HepG2 (cell line): Measurements from ENCODE around the gene WDR83. TPM values are rescaled to one million over a fixed set of nuclear protein-coding genes. Genes with fewer than 3 reads are reported as not detected.
A peak's percentile ranks its signal among the peaks of the same experiment; 100 is the strongest.

Experiments
- BHLHE40 ChIP-seq: IDR thresholded peaks from 2 replicates; pipeline ENCODE4 v1.6.1; 2011; ENCODE audit warnings: low read length, improper control_type of control experiment
- EP300 ChIP-seq, 3 experiments: sonication (generic) in 1 of 3; formaldehyde crosslinking in 1 of 3; IDR thresholded peaks; 2 replicates each; pipeline versions ENCODE4 v1.5.1 to v1.6.1; 2011 to 2020; ENCODE audit warnings: low read depth in 2 of 3, low read length in 2 of 3, borderline replicate concordance in 1 of 3, improper control_type of control experiment in 1 of 3, mild to moderate bottlenecking in 1 of 3, missing genetic modification reagents in 1 of 3, moderate library complexity in 1 of 3
- ERF ChIP-seq: IDR thresholded peaks from 2 replicates; pipeline ENCODE4 v1.6.1; 2018; ENCODE audit warnings: missing biosample characterization, missing genetic modification reagents
- FOXA3 ChIP-seq: IDR thresholded peaks from 2 replicates; pipeline ENCODE4 v1.6.1; 2016; ENCODE audit warnings: missing genetic modification reagents, missing compliant biosample characterization
- GZF1 ChIP-seq: sonication (generic); formaldehyde crosslinking; IDR thresholded peaks from 2 replicates; pipeline ENCODE4 v1.5.1; 2020; ENCODE audit warnings: mild to moderate bottlenecking, missing genetic modification reagents
- MATR3 ChIP-seq: sonication (generic); formaldehyde crosslinking; IDR thresholded peaks from 2 replicates; pipeline ENCODE4 v1.4.0; 2020; ENCODE audit warnings: missing genetic modification reagents
- ZNF260 ChIP-seq: sonication (generic); formaldehyde crosslinking; IDR thresholded peaks from 2 replicates; pipeline ENCODE4 v1.4.0; 2020; ENCODE audit warnings: missing genetic modification reagents, low read depth, mild to moderate bottlenecking, borderline replicate concordance
- ZNF644 ChIP-seq: IDR thresholded peaks from 2 replicates; pipeline ENCODE4 v1.6.1; 2016; ENCODE audit warnings: low read depth
- ZNF678 ChIP-seq: sonication (generic); formaldehyde crosslinking; IDR thresholded peaks from 2 replicates; pipeline ENCODE4 v1.4.0; 2020; ENCODE audit warnings: mild to moderate bottlenecking, missing genetic modification reagents
- ZSCAN25 ChIP-seq: sonication (generic); formaldehyde crosslinking; IDR thresholded peaks from 2 replicates; pipeline ENCODE4 v1.8.0; 2022; ENCODE audit warnings: mild to moderate bottlenecking, missing genetic modification reagents
- polyA plus RNA-seq, 8 experiments: library from polyadenylated mRNA; depleted of rRNA in 3 of 8; stranded (reverse) in 7 of 8; unstranded in 1 of 8; fragments of >200 nt; fragmentation: Illumina TruSeq in 4 of 8; extraction: Trizol in 4 of 8; gene quantifications; 2 replicates each; pipeline versions ENCODE4 v1.2.1 to v1.2.3, GENCODE V29; 2011 to 2016; ENCODE audit warnings: low read depth in 4 of 8, missing spikeins in 1 of 8, mixed read lengths in 1 of 8; ENCODE audit not compliant: insufficient read depth in 1 of 8
- total RNA-seq, 5 experiments: library from RNA; depleted of rRNA; stranded (reverse); fragments of >200 nt; fragmentation: Illumina TruSeq; extraction: Trizol; gene quantifications; 2 replicates each; pipeline ENCODE4 v1.2.3, GENCODE V29; 2016; ENCODE audit warnings: low read depth in 1 of 5
- TF ChIP-seq, protein P1 (sequence below), 2 experiments: fragments of 450-650 bp in 1 of 2; sonication (generic) in 1 of 2; formaldehyde crosslinking in 1 of 2; IDR thresholded peaks; 2 replicates each; pipeline versions ENCODE4 v1.6.1 to v1.8.0; 2016 to 2022; ENCODE audit warnings: antibody characterized with exemption in 1 of 2, mild to moderate bottlenecking in 1 of 2, missing genetic modification reagents in 1 of 2
- TF ChIP-seq, protein P2 (sequence below): sonication (generic); formaldehyde crosslinking; IDR thresholded peaks from 2 replicates; pipeline ENCODE4 v1.9.0; 2021; ENCODE audit warnings: missing genetic modification reagents, borderline replicate concordance
- TF ChIP-seq, protein P3 (sequence below): sonication (generic); formaldehyde crosslinking; IDR thresholded peaks from 2 replicates; pipeline ENCODE4 v1.5.1; 2020; ENCODE audit warnings: missing genetic modification reagents, mild to moderate bottlenecking, borderline replicate concordance

The WDR83 gene
- total and polyA plus RNA-seq, 2 of the 13 experiments (the other 11 are each of a cell fraction or from before 2014, with no cell fraction given) = 4.5 to 10.7 TPM

DNA sequence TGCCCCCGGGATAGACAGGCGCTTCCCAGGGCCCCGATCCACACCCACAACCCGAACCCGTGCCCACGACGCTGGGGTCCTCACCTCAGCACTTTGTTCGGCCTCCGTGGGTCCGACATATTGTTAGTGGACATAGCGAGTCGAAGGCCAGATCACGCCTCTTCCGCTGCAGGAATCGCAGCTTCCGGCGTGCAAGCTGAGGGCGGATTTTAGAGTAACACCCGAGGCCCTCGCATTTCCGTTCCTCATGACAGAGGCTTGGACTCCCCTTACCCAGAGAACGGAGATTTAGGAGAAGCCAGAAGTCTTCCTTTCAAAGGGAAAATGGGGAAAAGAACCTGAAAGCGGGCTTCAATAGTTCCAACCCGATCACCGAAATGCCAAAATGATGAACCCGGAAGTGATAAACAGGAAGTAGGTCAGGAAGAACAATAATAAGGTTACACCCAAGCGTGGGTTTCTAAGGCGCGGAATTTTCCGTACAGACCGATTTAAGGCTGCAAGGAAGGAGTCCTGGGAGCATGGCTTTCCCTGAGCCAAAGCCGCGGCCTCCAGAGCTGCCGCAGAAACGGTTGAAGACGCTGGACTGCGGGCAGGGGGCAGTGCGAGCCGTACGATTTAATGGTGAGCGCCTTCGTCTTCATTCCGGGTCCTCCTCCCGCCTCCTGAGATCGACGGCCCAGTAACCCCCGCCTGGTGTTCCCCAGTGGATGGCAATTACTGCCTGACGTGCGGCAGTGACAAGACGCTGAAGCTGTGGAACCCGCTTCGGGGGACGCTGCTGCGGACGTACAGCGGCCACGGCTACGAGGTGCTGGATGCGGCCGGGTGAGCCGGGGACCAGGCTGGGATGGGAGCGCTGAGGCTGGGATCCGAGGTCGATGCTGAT, 2.9 kb downstream of the WDR83 start (continued):
- TF ChIP-seq, protein P1, sequence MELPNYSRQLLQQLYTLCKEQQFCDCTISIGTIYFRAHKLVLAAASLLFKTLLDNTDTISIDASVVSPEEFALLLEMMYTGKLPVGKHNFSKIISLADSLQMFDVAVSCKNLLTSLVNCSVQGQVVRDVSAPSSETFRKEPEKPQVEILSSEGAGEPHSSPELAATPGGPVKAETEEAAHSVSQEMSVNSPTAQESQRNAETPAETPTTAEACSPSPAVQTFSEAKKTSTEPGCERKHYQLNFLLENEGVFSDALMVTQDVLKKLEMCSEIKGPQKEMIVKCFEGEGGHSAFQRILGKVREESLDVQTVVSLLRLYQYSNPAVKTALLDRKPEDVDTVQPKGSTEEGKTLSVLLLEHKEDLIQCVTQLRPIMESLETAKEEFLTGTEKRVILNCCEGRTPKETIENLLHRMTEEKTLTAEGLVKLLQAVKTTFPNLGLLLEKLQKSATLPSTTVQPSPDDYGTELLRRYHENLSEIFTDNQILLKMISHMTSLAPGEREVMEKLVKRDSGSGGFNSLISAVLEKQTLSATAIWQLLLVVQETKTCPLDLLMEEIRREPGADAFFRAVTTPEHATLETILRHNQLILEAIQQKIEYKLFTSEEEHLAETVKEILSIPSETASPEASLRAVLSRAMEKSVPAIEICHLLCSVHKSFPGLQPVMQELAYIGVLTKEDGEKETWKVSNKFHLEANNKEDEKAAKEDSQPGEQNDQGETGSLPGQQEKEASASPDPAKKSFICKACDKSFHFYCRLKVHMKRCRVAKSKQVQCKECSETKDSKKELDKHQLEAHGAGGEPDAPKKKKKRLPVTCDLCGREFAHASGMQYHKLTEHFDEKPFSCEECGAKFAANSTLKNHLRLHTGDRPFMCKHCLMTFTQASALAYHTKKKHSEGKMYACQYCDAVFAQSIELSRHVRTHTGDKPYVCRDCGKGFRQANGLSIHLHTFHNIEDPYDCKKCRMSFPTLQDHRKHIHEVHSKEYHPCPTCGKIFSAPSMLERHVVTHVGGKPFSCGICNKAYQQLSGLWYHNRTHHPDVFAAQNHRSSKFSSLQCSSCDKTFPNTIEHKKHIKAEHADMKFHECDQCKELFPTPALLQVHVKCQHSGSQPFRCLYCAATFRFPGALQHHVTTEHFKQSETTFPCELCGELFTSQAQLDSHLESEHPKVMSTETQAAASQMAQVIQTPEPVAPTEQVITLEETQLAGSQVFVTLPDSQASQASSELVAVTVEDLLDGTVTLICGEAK (IDR thresholded peaks at IDR 0.05) = peak; percentile 99
- TF ChIP-seq, protein P1 (CRISPR knock-in tag; IDR thresholded peaks at IDR 0.05) = peak; percentile 65; the same call in 1 of the 2 replicates
- no peak for TF ChIP-seq ZNF678 (CRISPR knock-in tag)
- TF ChIP-seq MATR3 = no peak
- TF ChIP-seq ZNF644 (CRISPR knock-in tag) = no peak
- TF ChIP-seq, protein P2, sequence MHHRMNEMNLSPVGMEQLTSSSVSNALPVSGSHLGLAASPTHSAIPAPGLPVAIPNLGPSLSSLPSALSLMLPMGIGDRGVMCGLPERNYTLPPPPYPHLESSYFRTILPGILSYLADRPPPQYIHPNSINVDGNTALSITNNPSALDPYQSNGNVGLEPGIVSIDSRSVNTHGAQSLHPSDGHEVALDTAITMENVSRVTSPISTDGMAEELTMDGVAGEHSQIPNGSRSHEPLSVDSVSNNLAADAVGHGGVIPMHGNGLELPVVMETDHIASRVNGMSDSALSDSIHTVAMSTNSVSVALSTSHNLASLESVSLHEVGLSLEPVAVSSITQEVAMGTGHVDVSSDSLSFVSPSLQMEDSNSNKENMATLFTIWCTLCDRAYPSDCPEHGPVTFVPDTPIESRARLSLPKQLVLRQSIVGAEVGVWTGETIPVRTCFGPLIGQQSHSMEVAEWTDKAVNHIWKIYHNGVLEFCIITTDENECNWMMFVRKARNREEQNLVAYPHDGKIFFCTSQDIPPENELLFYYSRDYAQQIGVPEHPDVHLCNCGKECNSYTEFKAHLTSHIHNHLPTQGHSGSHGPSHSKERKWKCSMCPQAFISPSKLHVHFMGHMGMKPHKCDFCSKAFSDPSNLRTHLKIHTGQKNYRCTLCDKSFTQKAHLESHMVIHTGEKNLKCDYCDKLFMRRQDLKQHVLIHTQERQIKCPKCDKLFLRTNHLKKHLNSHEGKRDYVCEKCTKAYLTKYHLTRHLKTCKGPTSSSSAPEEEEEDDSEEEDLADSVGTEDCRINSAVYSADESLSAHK (CRISPR knock-in tag) = no peak
- no peak for TF ChIP-seq ZSCAN25 (CRISPR knock-in tag)
- TF ChIP-seq, protein P3, sequence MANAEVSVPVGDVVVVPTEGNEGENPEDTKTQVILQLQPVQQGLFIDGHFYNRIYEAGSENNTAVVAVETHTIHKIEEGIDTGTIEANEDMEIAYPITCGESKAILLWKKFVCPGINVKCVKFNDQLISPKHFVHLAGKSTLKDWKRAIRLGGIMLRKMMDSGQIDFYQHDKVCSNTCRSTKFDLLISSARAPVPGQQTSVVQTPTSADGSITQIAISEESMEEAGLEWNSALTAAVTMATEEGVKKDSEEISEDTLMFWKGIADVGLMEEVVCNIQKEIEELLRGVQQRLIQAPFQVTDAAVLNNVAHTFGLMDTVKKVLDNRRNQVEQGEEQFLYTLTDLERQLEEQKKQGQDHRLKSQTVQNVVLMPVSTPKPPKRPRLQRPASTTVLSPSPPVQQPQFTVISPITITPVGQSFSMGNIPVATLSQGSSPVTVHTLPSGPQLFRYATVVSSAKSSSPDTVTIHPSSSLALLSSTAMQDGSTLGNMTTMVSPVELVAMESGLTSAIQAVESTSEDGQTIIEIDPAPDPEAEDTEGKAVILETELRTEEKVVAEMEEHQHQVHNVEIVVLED (CRISPR knock-in tag) = peak; percentile 86; the same call in 1 of the 2 replicates
- no peak for TF ChIP-seq ZNF260
- no peak for TF ChIP-seq GZF1
- TF ChIP-seq EP300 (IDR thresholded peaks at IDR 0.05; ENCODE audit: low read depth in 2 of 2, low read length in 2 of 2) = peak in 1 of 2 experiments; percentile 22; a peak in 1 of 4 replicates
- no peak for TF ChIP-seq EP300 (CRISPR knock-in tag; IDR thresholded peaks at IDR 0.05; ENCODE audit: borderline replicate concordance)
- TF ChIP-seq BHLHE40 = no peak
- TF ChIP-seq ERF = peak; percentile 40; the same call in 1 of the 2 replicates
- peak; percentile 58 for TF ChIP-seq FOXA3 (CRISPR knock-in tag)
